Karpas-422 (cell line): Measurements from ENCODE around the gene PPL. TPM values are rescaled to one million over a fixed set of nuclear protein-coding genes. Genes with fewer than 3 reads are reported as not detected.
"Not testable (repeated sequence)": the region's sequence is repeated elsewhere in the genome, so short reads cannot be mapped to it uniquely, and the experiment has no call there.

ENCODE experiments used
- DNase-seq: peaks from one replicate; pipeline ENCODE4 v3.0.0-alpha.2; 2015
- H2AFZ ChIP-seq: fragments of 200-600 bp; sonication (generic); 2 replicates; pipeline ENCODE4 v1.6.1; 2014; ENCODE audit warnings: antibody characterized with exemption, low read length, mixed read lengths
- H3K27ac ChIP-seq: fragments of 200-600 bp; sonication (generic); 2 replicates; pipeline ENCODE4 v1.5.1; 2014; ENCODE audit warnings: mild to moderate bottlenecking, low read length, moderate library complexity
- H3K27me3 ChIP-seq: fragments of 200-600 bp; sonication (generic); 2 replicates; pipeline ENCODE4 v1.6.1; 2014; ENCODE audit warnings: low read length, mixed read lengths
- H3K36me3 ChIP-seq: fragments of 200-600 bp; sonication (generic); 2 replicates; pipeline ENCODE4 v1.6.1; 2014; ENCODE audit warnings: low read length, mixed read lengths; ENCODE audit not compliant: insufficient read depth
- H3K4me1 ChIP-seq: fragments of 200-600 bp; sonication (generic); 2 replicates; pipeline ENCODE4 v1.6.1; 2014; ENCODE audit warnings: mild to moderate bottlenecking, low read length, mixed read lengths
- H3K4me2 ChIP-seq: fragments of 200-600 bp; sonication (generic); 2 replicates; pipeline ENCODE4 v1.6.1; 2014; ENCODE audit warnings: low read length, low read depth, mild to moderate bottlenecking; ENCODE audit not compliant: poor library complexity, severe bottlenecking
- H3K4me3 ChIP-seq: fragments of 200-600 bp; sonication (generic); 2 replicates; pipeline ENCODE4 v1.5.1; 2014; ENCODE audit warnings: mild to moderate bottlenecking, antibody characterized with exemption, low read length, mixed read lengths
- H3K79me2 ChIP-seq: fragments of 200-600 bp; sonication (generic); 2 replicates; pipeline ENCODE4 v1.6.1; 2014; ENCODE audit warnings: mild to moderate bottlenecking, low read length, mixed read lengths
- H3K9ac ChIP-seq: fragments of 200-600 bp; sonication (generic); 2 replicates; pipeline ENCODE4 v1.6.0; 2014; ENCODE audit warnings: low read length
- H3K9me2 ChIP-seq: fragments of 200-600 bp; sonication (generic), shearing (Covaris generic); replicated peaks from 2 replicates; pipeline ENCODE4 v1.6.0; 2014; ENCODE audit warnings: mild to moderate bottlenecking, low read length, moderate library complexity; ENCODE audit not compliant: insufficient read depth
- H3K9me3 ChIP-seq: fragments of 300-700, 200-600 bp; sonication (generic); 2 replicates; pipeline ENCODE4 v1.6.1; 2014; ENCODE audit warnings: low read length, mixed read lengths
- H4K20me1 ChIP-seq: fragments of 200-600 bp; sonication (generic); 2 replicates; pipeline ENCODE4 v1.6.1; 2014; ENCODE audit warnings: mild to moderate bottlenecking, antibody characterized with exemption, low read length, low read depth; ENCODE audit not compliant: insufficient read depth
- total RNA-seq: library from RNA; depleted of rRNA; stranded (reverse); fragments of >200 nt; shearing (Covaris generic); gene quantifications from 2 replicates; pipeline ENCODE4 v1.2.3, GENCODE V29; 2014; ENCODE audit warnings: low replicate concordance

The PPL gene
- total RNA-seq, 1 experiment from 2014 or later, result not detected

- no peaks in the 10 kb centered on the region for H4K20me1 ChIP-seq
- no peaks in the 10 kb centered on the region for H3K27me3 ChIP-seq
- H3K9ac ChIP-seq, result no peak overlapping the region
- no peak for DNase-seq
- no peaks in the 10 kb centered on the region for H3K9me2 ChIP-seq
- H3K4me1 ChIP-seq, result no peaks in the 10 kb centered on the region
- H3K36me3 ChIP-seq, result no peaks in the 10 kb centered on the region
- H3K4me3 ChIP-seq, result no peak overlapping the region
- H3K27ac ChIP-seq, result no peak overlapping the region
- H3K4me2 ChIP-seq, result no peak overlapping the region
- no peak overlapping the region for H2AFZ ChIP-seq
- H3K79me2 ChIP-seq, result no peaks in the 10 kb centered on the region
- H3K9me3 ChIP-seq, result no peaks in the 10 kb centered on the region
Measured at GRCh38 chr16:4900750-4901149, 36.2 kb downstream of the PPL start.

DNA sequence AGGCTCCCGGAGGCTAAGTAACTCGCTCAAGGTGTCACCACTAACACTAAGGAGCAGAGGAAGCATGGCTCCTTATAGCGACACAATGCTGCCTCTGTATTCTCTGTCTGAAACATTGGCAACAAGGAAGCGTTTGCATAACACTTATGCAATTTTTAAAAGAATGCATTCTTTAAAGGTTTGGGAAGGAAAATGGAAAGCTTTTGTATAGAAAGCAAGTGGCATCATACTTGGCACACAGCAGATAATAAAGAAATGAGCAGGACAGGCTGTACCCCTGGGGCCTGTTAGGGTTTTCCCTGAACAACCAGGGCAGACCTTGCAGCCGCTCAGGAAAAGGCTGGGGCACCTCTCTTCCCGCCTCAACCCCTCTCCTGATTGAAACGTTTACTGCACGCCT, 36.9 kb downstream of the PPL start:
- Histone ChIP-seq H4K20me1 (no peaks in the 10 kb centered on the region), H3K4me2 (no peak overlapping the region), H3K79me2 (no peaks in the 10 kb centered on the region), H3K9me3 (no peaks in the 10 kb centered on the region), H2AFZ (no peak overlapping the region), H3K9me2 (no peaks in the 10 kb centered on the region), H3K4me3 (no peak overlapping the region), H3K27me3 (no peaks in the 10 kb centered on the region), H3K9ac (no peak overlapping the region), H3K36me3 (no peaks in the 10 kb centered on the region), H3K27ac (no peak overlapping the region), H3K4me1 (no peaks in the 10 kb centered on the region)
- no peak for DNase-seq

DNA sequence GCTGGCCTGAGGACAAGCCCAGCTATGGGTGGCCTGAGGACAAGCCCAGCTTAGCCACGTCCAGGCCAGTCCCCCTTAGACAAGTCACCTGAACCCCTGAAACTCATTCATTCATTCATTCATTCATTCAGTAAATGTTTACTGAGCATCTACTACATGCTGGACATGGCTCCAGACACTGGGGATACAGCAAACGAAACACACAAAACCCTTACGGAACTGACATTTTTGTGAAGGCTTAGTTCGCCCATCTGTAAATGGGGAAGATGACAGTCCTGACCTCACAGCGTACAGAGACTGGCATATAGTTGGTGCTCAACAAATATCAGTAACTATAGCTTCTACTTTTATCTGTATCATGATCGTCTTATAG, 37.5 kb downstream of the PPL start:
- no peaks in the 10 kb centered on the region for H3K9me2 ChIP-seq
- no peaks in the 10 kb centered on the region for H3K79me2 ChIP-seq
- no peaks in the 10 kb centered on the region for H3K27me3 ChIP-seq
- H3K36me3 ChIP-seq, result no peaks in the 10 kb centered on the region
- DNase-seq, result no peak
- no peaks in the 10 kb centered on the region for H3K4me1 ChIP-seq
- H3K9me3 ChIP-seq, result no peaks in the 10 kb centered on the region
- H3K4me3 ChIP-seq, result no peak overlapping the region
- H3K27ac ChIP-seq, result no peak overlapping the region
- no peak overlapping the region for H3K4me2 ChIP-seq
- H3K9ac ChIP-seq, result no peak overlapping the region
- no peak overlapping the region for H2AFZ ChIP-seq
- H4K20me1 ChIP-seq, result no peaks in the 10 kb centered on the region

- Histone ChIP-seq H4K20me1 (no peaks in the 10 kb centered on the region), H3K27me3 (no peaks in the 10 kb centered on the region), H3K4me2 (no peak overlapping the region), H3K9me3 (no peaks in the 10 kb centered on the region), H3K4me1 (no peaks in the 10 kb centered on the region), H3K36me3 (no peaks in the 10 kb centered on the region), H2AFZ (no peak overlapping the region), H3K79me2 (no peaks in the 10 kb centered on the region), H3K4me3 (no peak overlapping the region), H3K27ac (no peak overlapping the region), H3K9me2 (no peaks in the 10 kb centered on the region), H3K9ac (no peak overlapping the region)
- DNase-seq, result no peak
Measured at GRCh38 chr16:4898811-4899473, 38.0 kb downstream of the PPL start.

DNA sequence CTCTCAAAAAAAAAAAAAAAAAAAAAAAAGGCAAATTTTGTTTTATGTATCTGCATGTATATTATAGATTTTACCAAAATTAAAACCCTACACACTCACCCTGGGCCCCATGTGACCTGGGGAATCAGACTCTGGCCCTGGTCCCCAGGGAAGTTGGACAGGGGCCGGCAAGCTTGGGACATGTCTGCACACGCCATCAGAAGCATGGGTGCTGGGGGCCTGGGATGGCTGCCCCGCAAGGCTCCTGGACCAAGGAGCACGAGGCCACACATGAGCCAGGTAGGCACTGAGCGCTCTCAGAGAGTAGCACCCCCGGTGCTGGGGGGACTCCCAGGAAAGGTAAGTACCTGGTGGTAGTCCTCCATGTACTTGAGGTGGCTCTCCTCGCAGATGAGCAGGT, 39.6 kb downstream of the PPL start:
- Histone ChIP-seq H3K9ac (no peak overlapping the region), H3K9me2 (no peaks in the 10 kb centered on the region), H3K27me3 (no peaks in the 10 kb centered on the region), H3K4me3 (no peak overlapping the region), H3K9me3 (no peaks in the 10 kb centered on the region), H4K20me1 (no peaks in the 10 kb centered on the region), H3K4me1 (no peaks in the 10 kb centered on the region), H3K4me2 (no peak overlapping the region), H3K36me3 (no peaks in the 10 kb centered on the region), H3K27ac (no peak overlapping the region), H2AFZ (no peak overlapping the region), H3K79me2 (no peaks in the 10 kb centered on the region)
- no peak for DNase-seq

DNA sequence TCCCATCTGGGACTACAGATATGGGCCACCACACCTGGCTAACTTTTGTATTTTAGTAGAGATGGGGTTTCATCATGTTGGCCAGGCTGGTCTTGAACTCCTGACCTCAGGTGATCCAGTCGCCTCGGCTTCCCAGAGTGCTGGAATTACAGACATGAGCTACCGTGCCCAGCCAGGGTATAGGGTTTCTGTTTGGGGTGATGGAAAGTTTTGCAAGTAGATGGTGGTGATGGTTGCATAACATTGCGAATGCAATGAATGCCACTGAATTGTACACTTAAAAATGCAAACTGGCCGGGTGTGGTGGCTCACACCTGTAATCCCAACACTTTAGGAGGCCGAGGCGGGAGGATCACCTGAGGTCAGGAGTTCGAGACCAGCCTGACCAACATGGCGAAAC, 40.2 kb downstream of the PPL start:
- H3K4me3 ChIP-seq, H3K9ac ChIP-seq, H2AFZ ChIP-seq, H3K9me3 ChIP-seq, H3K9me2 ChIP-seq, H3K27ac ChIP-seq, H4K20me1 ChIP-seq, H3K27me3 ChIP-seq, H3K79me2 ChIP-seq, H3K36me3 ChIP-seq, H3K4me1 ChIP-seq, H3K4me2 ChIP-seq, DNase-seq: not testable (repeated sequence)

GRCh38 chr16:4895366-4895765, 41.6 kb downstream of the PPL start:
- Histone ChIP-seq H3K9me3 (no peaks in the 10 kb centered on the region), H2AFZ (no peak overlapping the region), H3K9ac (no peak overlapping the region), H3K4me1 (no peaks in the 10 kb centered on the region), H4K20me1 (no peaks in the 10 kb centered on the region), H3K4me2 (no peak overlapping the region), H3K9me2 (no peaks in the 10 kb centered on the region), H3K27ac (no peak overlapping the region), H3K4me3 (no peak overlapping the region), H3K36me3 (no peaks in the 10 kb centered on the region), H3K79me2 (no peaks in the 10 kb centered on the region), H3K27me3 (no peaks in the 10 kb centered on the region)
- DNase-seq, result no peak

DNA sequence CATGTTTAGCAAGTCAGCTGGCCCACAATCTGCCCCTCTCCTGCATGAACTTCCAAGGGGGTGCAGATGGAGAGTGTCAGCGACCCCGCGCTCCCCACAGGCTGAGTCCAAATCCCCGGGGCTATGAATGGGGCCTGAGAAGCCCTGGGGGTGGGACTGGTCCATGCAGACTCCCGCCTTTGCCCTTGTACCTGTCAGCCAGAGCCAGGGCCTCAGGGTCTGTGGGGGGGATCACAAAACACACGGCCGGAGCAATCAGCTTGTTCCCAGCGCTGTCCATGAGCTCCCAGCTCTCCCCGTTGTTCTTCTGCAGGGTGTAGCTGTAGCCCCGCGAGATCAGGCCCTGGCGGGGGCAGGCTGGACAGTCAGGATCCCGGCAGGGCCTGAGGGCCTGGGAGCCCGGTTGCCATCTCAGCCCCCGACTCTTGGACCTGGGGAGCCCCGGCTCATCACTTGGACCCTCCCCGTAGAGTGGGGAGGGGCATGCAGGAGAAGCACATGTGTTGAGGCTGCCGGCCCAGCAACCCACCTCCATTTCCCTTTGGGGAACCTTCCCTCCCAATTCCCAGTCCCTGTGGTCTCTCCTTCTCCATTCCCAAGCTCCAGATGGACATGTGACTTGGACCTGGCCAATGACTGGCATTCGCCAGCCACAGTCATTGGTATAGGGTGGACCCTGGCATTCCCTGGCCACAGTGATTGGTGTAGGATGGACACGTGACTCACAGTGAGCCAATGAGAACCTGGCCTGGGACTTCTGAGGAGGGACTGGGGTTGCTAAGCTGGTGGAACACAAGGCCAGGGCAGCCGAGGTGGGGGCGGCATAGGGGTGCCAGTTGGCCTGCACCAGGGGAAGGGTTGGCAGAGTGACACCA, 42.4 kb downstream of the PPL start:
- no peak overlapping the region for H3K9ac ChIP-seq
- H2AFZ ChIP-seq, result no peak overlapping the region
- H3K9me3 ChIP-seq, result no peaks in the 10 kb centered on the region
- no peaks in the 10 kb centered on the region for H3K27me3 ChIP-seq
- no peak overlapping the region for H3K27ac ChIP-seq
- H3K4me2 ChIP-seq, result no peak overlapping the region
- H3K79me2 ChIP-seq, result no peaks in the 10 kb centered on the region
- no peaks in the 10 kb centered on the region for H3K36me3 ChIP-seq
- no peaks in the 10 kb centered on the region for H3K4me1 ChIP-seq
- H4K20me1 ChIP-seq, result no peaks in the 10 kb centered on the region
- peak; percentile 79 for DNase-seq
- H3K9me2 ChIP-seq, result no peaks in the 10 kb centered on the region
- H3K4me3 ChIP-seq, result no peak overlapping the region
